ENCODE results near the gene KHK.

- TF ChIP-seq, protein P1, sequence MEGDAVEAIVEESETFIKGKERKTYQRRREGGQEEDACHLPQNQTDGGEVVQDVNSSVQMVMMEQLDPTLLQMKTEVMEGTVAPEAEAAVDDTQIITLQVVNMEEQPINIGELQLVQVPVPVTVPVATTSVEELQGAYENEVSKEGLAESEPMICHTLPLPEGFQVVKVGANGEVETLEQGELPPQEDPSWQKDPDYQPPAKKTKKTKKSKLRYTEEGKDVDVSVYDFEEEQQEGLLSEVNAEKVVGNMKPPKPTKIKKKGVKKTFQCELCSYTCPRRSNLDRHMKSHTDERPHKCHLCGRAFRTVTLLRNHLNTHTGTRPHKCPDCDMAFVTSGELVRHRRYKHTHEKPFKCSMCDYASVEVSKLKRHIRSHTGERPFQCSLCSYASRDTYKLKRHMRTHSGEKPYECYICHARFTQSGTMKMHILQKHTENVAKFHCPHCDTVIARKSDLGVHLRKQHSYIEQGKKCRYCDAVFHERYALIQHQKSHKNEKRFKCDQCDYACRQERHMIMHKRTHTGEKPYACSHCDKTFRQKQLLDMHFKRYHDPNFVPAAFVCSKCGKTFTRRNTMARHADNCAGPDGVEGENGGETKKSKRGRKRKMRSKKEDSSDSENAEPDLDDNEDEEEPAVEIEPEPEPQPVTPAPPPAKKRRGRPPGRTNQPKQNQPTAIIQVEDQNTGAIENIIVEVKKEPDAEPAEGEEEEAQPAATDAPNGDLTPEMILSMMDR (IDR thresholded peaks at IDR 0.05), result no peak
- TF ChIP-seq POLR2AphosphoS5 (IDR thresholded peaks at IDR 0.05) (no peak), POLR2A (IDR thresholded peaks at IDR 0.05) (no peak), EP300 (IDR thresholded peaks at IDR 0.05) (no peak)
Observed at GRCh38 chr2:27126252-27126710, 39.7 kb downstream of the KHK start.
